Glutamatergic neuron (in vitro differentiated cells): Measurements from ENCODE around the gene OCLN. TPM values are rescaled to one million over a fixed set of nuclear protein-coding genes. Genes with fewer than 3 reads are reported as not detected.
"Not testable (repeated sequence)": the region's sequence is repeated elsewhere in the genome, so short reads cannot be mapped to it uniquely, and the experiment has no call there.

ENCODE experiments used
- DNase-seq: peaks from one replicate; pipeline ENCODE4 v3.0.0; 2022
- H3K27ac Mint-ChIP-seq: one replicate; pipeline ENCODE4 v1.8.0; 2020; ENCODE audit warnings: mild to moderate bottlenecking, mixed read lengths, inconsistent platforms; ENCODE audit not compliant: unreplicated experiment
- H3K27me3 Mint-ChIP-seq: one replicate; pipeline ENCODE4 v1.8.0; 2020; ENCODE audit warnings: mild to moderate bottlenecking, moderate library complexity, mixed read lengths, inconsistent platforms; ENCODE audit not compliant: unreplicated experiment
- H3K36me3 Mint-ChIP-seq: one replicate; pipeline ENCODE4 v1.8.0; 2020; ENCODE audit warnings: mild to moderate bottlenecking, mixed read lengths, inconsistent platforms; ENCODE audit not compliant: unreplicated experiment
- H3K4me1 Mint-ChIP-seq: one replicate; pipeline ENCODE4 v1.8.0; 2020; ENCODE audit warnings: mild to moderate bottlenecking, low read depth, mixed read lengths, inconsistent platforms; ENCODE audit not compliant: unreplicated experiment
- H3K4me3 Mint-ChIP-seq: one replicate; pipeline ENCODE4 v1.8.0; 2020; ENCODE audit warnings: mild to moderate bottlenecking, mixed read lengths, inconsistent platforms; ENCODE audit not compliant: unreplicated experiment
- H3K9me3 Mint-ChIP-seq: one replicate; pipeline ENCODE4 v1.8.0; 2020; ENCODE audit warnings: mild to moderate bottlenecking, moderate library complexity, mixed read lengths, inconsistent platforms; ENCODE audit not compliant: unreplicated experiment
- total RNA-seq: library from RNA; stranded (reverse); fragmentation: NEBNext Ultra II Directional; extraction: Animal tissue kit (Norgen Biotek cat#: 25700); gene quantifications from one replicate; pipeline ENCODE4 v1.2.1, GENCODE V29; 2021; ENCODE audit not compliant: unreplicated experiment
- TF ChIP-seq, protein P1 (sequence below): fragments of 200-600 bp; sonication (generic); IDR thresholded peaks from one replicate; pipeline ENCODE4 v1.5.0; 2021; ENCODE audit not compliant: partially characterized antibody, unreplicated experiment

The OCLN gene
- total RNA-seq, 1 donor from 2014 or later: 4.3 TPM

DNA sequence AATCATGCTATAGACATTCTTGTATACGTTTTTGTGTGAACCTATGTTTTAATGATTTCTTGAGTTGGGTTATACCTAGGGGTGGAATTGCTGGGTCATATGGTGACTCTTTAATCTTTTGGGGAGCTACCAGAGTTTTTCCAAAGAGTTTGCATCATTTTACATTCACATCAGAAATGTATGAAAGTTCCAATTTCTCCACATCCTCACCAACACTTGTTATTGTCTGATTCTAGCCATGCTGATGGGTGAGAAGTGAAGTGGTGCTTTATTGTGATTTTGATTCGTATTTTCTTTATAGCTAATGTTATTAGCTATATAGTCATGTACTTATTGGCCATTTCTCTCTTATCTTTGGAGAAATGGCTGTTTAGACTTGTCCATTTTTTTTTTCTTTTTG is 18.1 kb downstream of the OCLN start:
- no peaks in the 10 kb centered on the region for H3K36me3 Mint-ChIP-seq
- no peaks in the 10 kb centered on the region for H3K4me1 Mint-ChIP-seq
- peaks cover 2% of the 10 kb centered on the region for H3K27me3 Mint-ChIP-seq
- no peaks in the 10 kb centered on the region for H3K9me3 Mint-ChIP-seq
- no peak for DNase-seq
- TF ChIP-seq, protein P1, sequence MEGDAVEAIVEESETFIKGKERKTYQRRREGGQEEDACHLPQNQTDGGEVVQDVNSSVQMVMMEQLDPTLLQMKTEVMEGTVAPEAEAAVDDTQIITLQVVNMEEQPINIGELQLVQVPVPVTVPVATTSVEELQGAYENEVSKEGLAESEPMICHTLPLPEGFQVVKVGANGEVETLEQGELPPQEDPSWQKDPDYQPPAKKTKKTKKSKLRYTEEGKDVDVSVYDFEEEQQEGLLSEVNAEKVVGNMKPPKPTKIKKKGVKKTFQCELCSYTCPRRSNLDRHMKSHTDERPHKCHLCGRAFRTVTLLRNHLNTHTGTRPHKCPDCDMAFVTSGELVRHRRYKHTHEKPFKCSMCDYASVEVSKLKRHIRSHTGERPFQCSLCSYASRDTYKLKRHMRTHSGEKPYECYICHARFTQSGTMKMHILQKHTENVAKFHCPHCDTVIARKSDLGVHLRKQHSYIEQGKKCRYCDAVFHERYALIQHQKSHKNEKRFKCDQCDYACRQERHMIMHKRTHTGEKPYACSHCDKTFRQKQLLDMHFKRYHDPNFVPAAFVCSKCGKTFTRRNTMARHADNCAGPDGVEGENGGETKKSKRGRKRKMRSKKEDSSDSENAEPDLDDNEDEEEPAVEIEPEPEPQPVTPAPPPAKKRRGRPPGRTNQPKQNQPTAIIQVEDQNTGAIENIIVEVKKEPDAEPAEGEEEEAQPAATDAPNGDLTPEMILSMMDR: no peak
- no peak overlapping the region for H3K27ac Mint-ChIP-seq
- no peak overlapping the region for H3K4me3 Mint-ChIP-seq

DNA sequence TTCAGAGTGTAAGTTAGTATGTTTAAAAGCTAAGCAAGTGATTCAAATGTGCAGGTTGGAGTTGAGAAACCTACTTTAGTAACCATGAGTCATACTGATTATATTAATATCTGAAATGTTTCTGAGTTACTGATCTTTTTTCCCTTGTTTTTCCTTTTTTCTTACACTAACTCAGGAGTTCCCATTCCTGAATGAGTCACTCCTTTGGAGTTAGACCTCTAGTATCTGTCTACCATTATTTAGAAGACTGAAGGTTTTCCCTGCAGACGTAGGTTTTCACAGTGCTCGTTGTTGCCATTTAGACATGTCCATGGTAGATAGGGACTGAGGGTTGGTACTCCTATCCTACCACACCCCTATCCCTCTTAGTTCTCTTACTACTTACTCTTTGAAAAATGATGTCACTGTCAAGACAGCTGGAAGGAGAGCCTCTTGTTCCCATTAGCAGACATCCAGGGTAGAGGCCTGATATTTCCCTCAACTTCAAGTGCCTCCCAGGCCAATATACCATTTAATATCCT is 20.2 kb downstream of the OCLN start:
- Mint-ChIP-seq H3K27me3 (peaks cover 2% of the 10 kb centered on the region), H3K4me3 (no peak overlapping the region), H3K4me1 (no peaks in the 10 kb centered on the region), H3K27ac (no peak overlapping the region), H3K36me3 (no peaks in the 10 kb centered on the region), H3K9me3 (peaks cover 2% of the 10 kb centered on the region)
- DNase-seq: no peak
- TF ChIP-seq, protein P1: no peak

DNA sequence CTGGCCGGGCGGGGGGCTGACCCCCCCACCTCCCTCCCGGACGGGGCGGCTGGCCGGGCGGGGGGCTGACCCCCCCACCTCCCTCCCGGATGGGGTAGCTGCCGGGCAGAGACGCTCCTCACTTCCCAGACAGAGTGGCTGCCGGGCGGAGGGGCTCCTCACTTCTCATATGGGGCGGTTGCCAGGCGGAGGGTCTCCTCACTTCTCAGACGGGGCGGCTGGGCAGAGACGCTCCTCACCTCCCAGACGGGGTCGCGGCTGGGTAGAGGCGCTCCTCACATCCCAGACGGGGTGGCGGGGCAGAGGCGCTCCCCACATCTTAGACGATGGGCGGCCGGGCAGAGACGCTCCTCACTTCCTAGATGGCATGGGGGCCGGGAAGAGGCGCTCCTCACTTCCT is 23.0 kb downstream of the OCLN start:
- not testable (repeated sequence) for H3K27ac Mint-ChIP-seq, H3K36me3 Mint-ChIP-seq, H3K9me3 Mint-ChIP-seq, H3K4me1 Mint-ChIP-seq, DNase-seq, H3K27me3 Mint-ChIP-seq, H3K4me3 Mint-ChIP-seq

DNA sequence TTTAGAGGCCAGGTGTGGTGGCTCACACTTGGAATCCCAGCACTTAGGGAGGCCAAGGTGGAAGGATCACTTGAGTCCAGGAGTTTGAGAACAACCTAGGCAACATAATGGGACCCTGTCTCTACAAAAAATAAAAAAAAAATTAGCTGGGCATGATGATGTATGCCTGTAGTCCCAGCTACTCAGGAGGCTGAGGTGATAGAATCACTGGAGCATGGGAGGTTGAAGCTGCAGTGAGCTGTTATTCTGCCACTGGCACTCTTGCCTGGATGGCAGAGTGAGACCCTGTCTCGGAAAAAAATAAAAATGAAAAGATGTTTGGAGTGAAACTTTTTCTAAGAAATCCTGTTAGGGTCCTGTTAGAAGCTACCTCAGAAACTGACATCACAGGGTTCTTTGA is 24.2 kb downstream of the OCLN start:
- no peaks in the 10 kb centered on the region for H3K4me1 Mint-ChIP-seq
- no peak overlapping the region for H3K4me3 Mint-ChIP-seq
- H3K27ac Mint-ChIP-seq: no peak overlapping the region
- H3K27me3 Mint-ChIP-seq: peaks cover 5% of the 10 kb centered on the region
- no peaks in the 10 kb centered on the region for H3K36me3 Mint-ChIP-seq
- peaks cover 2% of the 10 kb centered on the region for H3K9me3 Mint-ChIP-seq
- DNase-seq: no peak
- TF ChIP-seq, protein P1: no peak

DNA sequence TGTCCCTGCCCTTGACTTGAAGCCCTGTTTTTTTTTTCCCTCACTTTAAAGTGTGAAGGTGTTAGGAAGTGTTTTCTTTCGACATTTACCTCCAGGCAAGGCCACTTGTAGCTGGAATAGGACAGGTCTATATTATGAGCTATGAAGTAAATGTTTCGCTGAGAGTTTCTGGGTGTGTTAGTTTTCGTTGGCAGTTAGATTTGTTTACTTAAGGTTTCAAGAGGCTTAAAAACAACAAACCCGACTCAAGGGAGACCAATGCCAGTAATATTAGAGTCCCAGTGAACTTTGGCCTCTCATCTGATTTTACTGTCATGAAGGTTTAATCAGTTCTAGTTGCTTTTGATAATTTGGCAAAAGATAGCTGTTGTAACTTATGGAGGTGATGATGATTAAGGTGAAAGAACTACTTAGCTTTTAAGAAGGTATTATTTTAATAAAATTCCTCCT is 25.2 kb downstream of the OCLN start:
- Mint-ChIP-seq H3K9me3 (peaks cover 2% of the 10 kb centered on the region), H3K4me3 (no peak overlapping the region), H3K27me3 (peaks cover 5% of the 10 kb centered on the region), H3K27ac (no peak overlapping the region), H3K4me1 (no peaks in the 10 kb centered on the region), H3K36me3 (no peaks in the 10 kb centered on the region)
- TF ChIP-seq, protein P1: no peak
- DNase-seq: no peak

DNA sequence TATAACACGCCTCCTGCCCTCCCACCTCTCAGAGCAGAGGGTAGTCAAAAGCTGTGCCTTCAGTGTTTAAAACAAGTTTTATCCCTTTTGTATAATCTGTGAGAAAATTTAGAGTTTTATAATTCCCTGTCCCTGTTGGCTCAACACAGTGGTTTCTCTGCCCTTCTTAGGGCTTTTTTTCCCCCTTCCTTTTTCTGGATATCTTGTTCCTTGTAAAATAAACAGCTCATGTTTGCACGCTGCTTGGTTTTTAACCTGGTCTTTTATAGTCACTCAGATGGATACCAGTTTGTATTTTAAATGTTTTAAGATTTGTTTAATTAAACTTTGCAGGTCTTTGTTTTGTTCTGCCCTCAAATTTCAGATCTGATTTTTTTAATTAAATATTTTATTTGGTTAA is 26.7 kb downstream of the OCLN start:
- TF ChIP-seq, protein P1: no peak
- DNase-seq: no peak
- Mint-ChIP-seq H3K36me3 (no peaks in the 10 kb centered on the region), H3K4me1 (no peaks in the 10 kb centered on the region), H3K4me3 (no peak overlapping the region), H3K27ac (no peak overlapping the region), H3K27me3 (peaks cover 4% of the 10 kb centered on the region), H3K9me3 (peaks cover 2% of the 10 kb centered on the region)
